GM23248 (cell line): Measurements from ENCODE around the gene ARL17B.
"Not testable (repeated sequence)": the region's sequence is repeated elsewhere in the genome, so short reads cannot be mapped to it uniquely, and the experiment has no call there.

ENCODE experiments used
- EZH2 ChIP-seq: fragments of 200-600 bp; sonication (generic); IDR thresholded peaks from 2 replicates; pipeline ENCODE4 v1.6.1; 2018; ENCODE audit warnings: antibody characterized with exemption, mild to moderate bottlenecking; ENCODE audit not compliant: insufficient read depth, poor library complexity, severe bottlenecking
- EZH2phosphoT487 ChIP-seq: fragments of 200-600 bp; sonication (generic); IDR thresholded peaks from 2 replicates; pipeline ENCODE4 v1.6.1; 2018; ENCODE audit warnings: antibody characterized with exemption, moderate library complexity, mild to moderate bottlenecking, low read depth; ENCODE audit not compliant: insufficient read depth

DNA sequence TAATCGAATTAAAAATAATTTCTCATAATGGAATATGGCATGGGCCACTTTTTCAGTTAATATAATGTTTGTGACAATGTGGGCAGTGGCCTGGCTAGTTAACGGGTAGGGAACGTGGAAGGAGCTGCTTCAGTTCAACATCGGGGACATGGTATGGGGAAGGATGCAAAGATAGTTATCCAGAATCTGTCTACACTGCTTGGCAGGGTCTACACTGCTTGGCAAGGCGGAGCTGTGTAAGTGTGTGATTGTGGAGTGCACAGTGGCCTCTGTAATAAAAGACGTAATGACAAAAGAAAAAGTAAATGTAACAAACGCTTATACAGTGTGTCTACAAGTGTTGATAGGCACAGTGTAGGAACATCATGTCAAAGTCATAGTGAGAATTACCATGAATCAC lies 74.0 kb downstream of the ARL17B start:
- TF ChIP-seq EZH2phosphoT487, EZH2: not testable (repeated sequence)
